Measurements from ENCODE around the gene SLC23A1. TPM values are rescaled to one million over a fixed set of nuclear protein-coding genes. Genes with fewer than 3 reads are reported as not detected.
"Not testable (repeated sequence)": the region's sequence is repeated elsewhere in the genome, so short reads cannot be mapped to it uniquely, and the experiment has no call there.

Gene SLC23A1
- total RNA-seq, 1 experiment from 2014 or later: not detected

GRCh38 chr5:139389701-139390638 lies 6.9 kb upstream of the SLC23A1 start, which contains the start of gene MZB1:
Gene MZB1 (minus strand): TSS chr5:139389913. CDS start chr5:139389856, 57 bp downstream.
- Histone ChIP-seq H3K36me3 (ENCODE audit: insufficient read depth, low read length, poor library complexity, severe bottlenecking) (no peaks in the 10 kb centered on the region), H3K27ac (ENCODE audit: low read depth, low read length, poor library complexity, severe bottlenecking) (no peak within 1 kb of the TSS), H3K4me3 (ENCODE audit: low read depth, low read length, poor library complexity, severe bottlenecking) (no peak within 1 kb of the TSS), H3K27me3 (replicated peaks; ENCODE audit: insufficient read depth, low read depth, low read length, poor library complexity) (peaks cover 14% of the 10 kb centered on the region), H3K9me3 (ENCODE audit: low read depth, low read length, poor library complexity, severe bottlenecking) (no peaks in the 10 kb centered on the region), H3K4me1 (ENCODE audit: insufficient read depth, low read length, poor library complexity, severe bottlenecking) (peaks cover 24% of the 10 kb centered on the region)
- no peak for TF ChIP-seq CTCF (conservative IDR thresholded peaks at IDR 0.05; ENCODE audit: low read depth, low read length)
- TF ChIP-seq EZH2 (IDR thresholded peaks at IDR 0.05; ENCODE audit: borderline replicate concordance, low read depth, low read length, poor library complexity, severe bottlenecking): no peak
- BruUV-seq (replicated peaks): no TSS peak
- intact Hi-C loops (cut with micrococcal nuclease; ENCODE audit: unreplicated experiment): loop anchor here (5.0 kb wide), 1 partner anchor 748 kb away; no protein-coding TSS in a partner anchor
- ChIA-PET CTCF (no interaction called here), POLR2A (ENCODE audit: low non-redundant PET) (no interaction called here)
- no peak for DNase-seq (ENCODE audit: low spot score)

GRCh38 chr5:139388198-139388821 lies 5.2 kb upstream of the SLC23A1 start:
- BruUV-seq (replicated peaks): no TSS peak
- ChIA-PET POLR2A (ENCODE audit: low non-redundant PET) (no interaction called here), CTCF (no interaction called here)
- no peaks in the 10 kb centered on the region for H3K36me3 ChIP-seq (ENCODE audit: insufficient read depth, low read length, poor library complexity, severe bottlenecking)
- H3K27ac ChIP-seq (ENCODE audit: low read depth, low read length, poor library complexity, severe bottlenecking): no peak overlapping the region
- no peak for TF ChIP-seq CTCF (conservative IDR thresholded peaks at IDR 0.05; ENCODE audit: low read depth, low read length)
- TF ChIP-seq EZH2 (IDR thresholded peaks at IDR 0.05; ENCODE audit: borderline replicate concordance, low read depth, low read length, poor library complexity, severe bottlenecking): no peak
- H3K27me3 ChIP-seq (replicated peaks; ENCODE audit: insufficient read depth, low read depth, low read length, poor library complexity): peaks cover 4% of the 10 kb centered on the region
- no peak overlapping the region for H3K4me3 ChIP-seq (ENCODE audit: low read depth, low read length, poor library complexity, severe bottlenecking)
- intact Hi-C loops (cut with micrococcal nuclease; ENCODE audit: unreplicated experiment): no loop called here
- H3K4me1 ChIP-seq (ENCODE audit: insufficient read depth, low read length, poor library complexity, severe bottlenecking): peaks cover 19% of the 10 kb centered on the region
- no peaks in the 10 kb centered on the region for H3K9me3 ChIP-seq (ENCODE audit: low read depth, low read length, poor library complexity, severe bottlenecking)
- DNase-seq (ENCODE audit: low spot score): peak; percentile 45

GRCh38 chr5:139387611-139388197 lies 4.6 kb upstream of the SLC23A1 start:
- Histone ChIP-seq H3K4me1 (ENCODE audit: insufficient read depth, low read length, poor library complexity, severe bottlenecking) (peaks cover 13% of the 10 kb centered on the region), H3K9me3 (ENCODE audit: low read depth, low read length, poor library complexity, severe bottlenecking) (no peaks in the 10 kb centered on the region), H3K36me3 (ENCODE audit: insufficient read depth, low read length, poor library complexity, severe bottlenecking) (no peaks in the 10 kb centered on the region), H3K27me3 (replicated peaks; ENCODE audit: insufficient read depth, low read depth, low read length, poor library complexity) (no peaks in the 10 kb centered on the region), H3K27ac (ENCODE audit: low read depth, low read length, poor library complexity, severe bottlenecking) (no peak overlapping the region), H3K4me3 (ENCODE audit: low read depth, low read length, poor library complexity, severe bottlenecking) (no peak overlapping the region)
- CTCF ChIA-PET: no interaction called here
- no TSS peak for BruUV-seq (replicated peaks)
- TF ChIP-seq EZH2 (IDR thresholded peaks at IDR 0.05; ENCODE audit: borderline replicate concordance, low read depth, low read length, poor library complexity, severe bottlenecking): no peak
- no peak for TF ChIP-seq CTCF (conservative IDR thresholded peaks at IDR 0.05; ENCODE audit: low read depth, low read length)
- DNase-seq (ENCODE audit: low spot score): no peak
- POLR2A ChIA-PET (ENCODE audit: low non-redundant PET): no interaction called here
- intact Hi-C loops (cut with micrococcal nuclease; ENCODE audit: unreplicated experiment): no loop called here

GRCh38 chr5:139386956-139387355 lies 3.9 kb upstream of the SLC23A1 start:
- H3K4me1 ChIP-seq (ENCODE audit: insufficient read depth, low read length, poor library complexity, severe bottlenecking): peaks cover 13% of the 10 kb centered on the region
- H3K9me3 ChIP-seq (ENCODE audit: low read depth, low read length, poor library complexity, severe bottlenecking); POLR2A ChIA-PET (ENCODE audit: low non-redundant PET); CTCF ChIA-PET; intact Hi-C loops (cut with micrococcal nuclease; ENCODE audit: unreplicated experiment); H3K27me3 ChIP-seq (replicated peaks; ENCODE audit: insufficient read depth, low read depth, low read length, poor library complexity); H3K36me3 ChIP-seq (ENCODE audit: insufficient read depth, low read length, poor library complexity, severe bottlenecking); H3K4me3 ChIP-seq (ENCODE audit: low read depth, low read length, poor library complexity, severe bottlenecking); DNase-seq (ENCODE audit: low spot score); BruUV-seq (replicated peaks); H3K27ac ChIP-seq (ENCODE audit: low read depth, low read length, poor library complexity, severe bottlenecking): not testable (repeated sequence)

All from A673 (cell line).